Measurements from ENCODE around the gene CLN3. TPM values are rescaled to one million over a fixed set of nuclear protein-coding genes. Genes with fewer than 3 reads are reported as not detected.
"Not testable (repeated sequence)": the region's sequence is repeated elsewhere in the genome, so short reads cannot be mapped to it uniquely, and the experiment has no call there.

CLN3 gene
- total and polyA plus RNA-seq, 2 donors from 2014 or later, result 35.0 to 54.1 TPM

DNA sequence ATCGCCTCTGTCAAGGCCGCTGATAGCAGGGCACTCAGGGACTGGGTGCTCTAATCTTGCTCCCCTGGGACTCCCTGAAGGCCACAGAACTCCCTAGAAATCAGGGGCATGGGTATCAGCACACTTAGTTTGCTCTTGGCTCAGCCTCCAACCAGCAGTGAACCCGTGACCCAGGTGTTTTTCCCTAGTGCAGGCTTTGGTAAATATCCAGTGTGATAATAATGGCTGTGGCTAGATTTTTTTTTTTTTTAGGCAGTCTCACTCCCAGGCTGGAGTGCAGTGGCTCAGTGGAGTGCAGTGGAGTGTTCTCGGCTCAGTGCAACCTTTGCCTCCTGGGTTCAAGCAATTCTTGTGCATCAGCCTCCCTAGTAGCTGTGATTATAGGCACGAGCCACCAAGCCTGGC is 36.6 kb upstream of the CLN3 start:
- DNase-seq, result no peak
- intact Hi-C loops (cut with DNase I), result no loop called here
- Histone ChIP-seq H3K36me3 (ENCODE audit: control insufficient read depth in 2 of 3, insufficient read depth in 3 of 3, low read length in 3 of 3) (no peaks in the 10 kb centered on the region), H3K27me3 (ENCODE audit: control insufficient read depth, insufficient read depth, low read length) (no peaks in the 10 kb centered on the region), H3K4me1 (ENCODE audit: control insufficient read depth in 2 of 3, insufficient read depth in 2 of 3, low read depth in 1 of 3, low read length in 3 of 3) (peaks cover 0 to 7% (median 3%) of the 10 kb centered on the region in 3 donors), H3K4me3 (ENCODE audit: low read length in 3 of 3) (no peak overlapping the region), H3K9me3 (ENCODE audit: control insufficient read depth in 2 of 3, insufficient read depth in 1 of 3, low read length in 3 of 3) (no peaks in the 10 kb centered on the region), H3K27ac (ENCODE audit: low read depth in 2 of 2, low read length in 2 of 2) (peak overlapping the region in 1 of 2 donors; percentile 51), H3K9ac (ENCODE audit: low read length in 3 of 3) (peak overlapping the region in 1 of 3 donors; percentile 7)
- TF ChIP-seq, protein P1, sequence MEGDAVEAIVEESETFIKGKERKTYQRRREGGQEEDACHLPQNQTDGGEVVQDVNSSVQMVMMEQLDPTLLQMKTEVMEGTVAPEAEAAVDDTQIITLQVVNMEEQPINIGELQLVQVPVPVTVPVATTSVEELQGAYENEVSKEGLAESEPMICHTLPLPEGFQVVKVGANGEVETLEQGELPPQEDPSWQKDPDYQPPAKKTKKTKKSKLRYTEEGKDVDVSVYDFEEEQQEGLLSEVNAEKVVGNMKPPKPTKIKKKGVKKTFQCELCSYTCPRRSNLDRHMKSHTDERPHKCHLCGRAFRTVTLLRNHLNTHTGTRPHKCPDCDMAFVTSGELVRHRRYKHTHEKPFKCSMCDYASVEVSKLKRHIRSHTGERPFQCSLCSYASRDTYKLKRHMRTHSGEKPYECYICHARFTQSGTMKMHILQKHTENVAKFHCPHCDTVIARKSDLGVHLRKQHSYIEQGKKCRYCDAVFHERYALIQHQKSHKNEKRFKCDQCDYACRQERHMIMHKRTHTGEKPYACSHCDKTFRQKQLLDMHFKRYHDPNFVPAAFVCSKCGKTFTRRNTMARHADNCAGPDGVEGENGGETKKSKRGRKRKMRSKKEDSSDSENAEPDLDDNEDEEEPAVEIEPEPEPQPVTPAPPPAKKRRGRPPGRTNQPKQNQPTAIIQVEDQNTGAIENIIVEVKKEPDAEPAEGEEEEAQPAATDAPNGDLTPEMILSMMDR (IDR thresholded peaks at IDR 0.05; ENCODE audit: borderline replicate concordance, extremely low read depth, insufficient read depth), result no peak
- no peak for FAIRE-seq

DNA sequence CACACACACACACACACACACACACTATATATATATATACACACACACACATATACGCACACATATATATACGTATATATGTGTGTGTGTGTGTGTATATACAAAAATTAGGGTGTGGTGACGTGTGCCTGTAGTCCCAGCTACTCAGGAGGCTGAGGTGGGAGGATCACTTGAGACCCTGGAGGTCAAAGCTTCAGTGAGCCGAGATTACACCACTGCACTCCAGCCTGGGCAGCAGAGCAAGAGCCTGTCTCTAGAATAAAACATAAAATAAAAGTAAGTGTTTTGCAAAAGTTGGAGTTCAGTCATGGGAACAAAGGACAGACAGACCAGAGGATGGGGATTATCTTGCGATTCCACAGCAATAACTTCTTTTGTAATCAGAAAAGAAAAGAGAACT is 36.1 kb upstream of the CLN3 start:
- Histone ChIP-seq H3K36me3 (ENCODE audit: control insufficient read depth in 2 of 3, insufficient read depth in 3 of 3, low read length in 3 of 3) (no peaks in the 10 kb centered on the region), H3K27me3 (ENCODE audit: control insufficient read depth, insufficient read depth, low read length) (no peaks in the 10 kb centered on the region), H3K27ac (ENCODE audit: low read depth in 2 of 2, low read length in 2 of 2) (peak overlapping the region in 1 of 2 donors; percentile 51), H3K9me3 (ENCODE audit: control insufficient read depth in 2 of 3, insufficient read depth in 1 of 3, low read length in 3 of 3) (no peaks in the 10 kb centered on the region), H3K4me1 (ENCODE audit: control insufficient read depth in 2 of 3, insufficient read depth in 2 of 3, low read depth in 1 of 3, low read length in 3 of 3) (peaks cover 0 to 7% (median 3%) of the 10 kb centered on the region in 3 donors), H3K9ac (ENCODE audit: low read length in 3 of 3) (peak overlapping the region in 1 of 3 donors; percentile 7), H3K4me3 (ENCODE audit: low read length in 3 of 3) (no peak overlapping the region)
- TF ChIP-seq, protein P1 (IDR thresholded peaks at IDR 0.05; ENCODE audit: borderline replicate concordance, extremely low read depth, insufficient read depth), result no peak
- DNase-seq (no peak), FAIRE-seq (no peak)
- intact Hi-C loops (cut with DNase I), result no loop called here

DNA sequence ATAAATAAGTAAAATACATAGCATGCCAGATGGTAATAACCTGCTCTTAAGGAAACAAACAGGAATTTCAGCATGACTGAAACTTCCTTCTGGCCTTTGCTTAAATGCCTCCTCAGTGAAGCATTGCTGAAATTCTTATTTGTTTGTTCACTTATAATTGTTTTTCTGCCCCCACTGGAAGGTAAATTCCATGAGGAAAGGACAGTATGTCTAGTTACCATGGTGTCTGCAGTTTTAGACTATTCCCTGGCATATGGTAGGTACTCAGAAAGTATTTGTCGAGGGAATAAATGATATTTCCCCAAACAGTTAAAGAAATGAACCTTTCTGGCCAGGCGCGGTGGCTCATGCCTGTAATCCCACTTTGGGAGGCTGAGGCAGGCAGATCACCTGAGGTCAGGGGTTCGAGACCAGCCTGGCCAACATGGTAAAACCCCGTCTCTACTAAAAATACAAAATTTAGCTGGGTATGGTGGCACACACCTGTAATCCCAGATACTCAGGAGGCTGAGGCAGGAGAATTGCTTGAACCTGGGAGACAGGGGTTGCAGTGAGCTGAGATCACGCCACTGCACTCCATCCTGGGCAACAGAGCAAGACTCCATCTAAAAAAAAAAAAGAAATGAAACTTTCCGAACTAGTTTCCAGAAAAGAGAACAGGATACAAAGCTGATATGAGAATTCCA is 35.4 kb upstream of the CLN3 start:
- H3K9me3 ChIP-seq (ENCODE audit: control insufficient read depth in 2 of 3, insufficient read depth in 1 of 3, low read length in 3 of 3); H3K36me3 ChIP-seq (ENCODE audit: control insufficient read depth in 2 of 3, insufficient read depth in 3 of 3, low read length in 3 of 3); H3K4me3 ChIP-seq (ENCODE audit: low read length in 3 of 3); DNase-seq; intact Hi-C loops (cut with DNase I); H3K27me3 ChIP-seq (ENCODE audit: control insufficient read depth, insufficient read depth, low read length); H3K4me1 ChIP-seq (ENCODE audit: control insufficient read depth in 2 of 3, insufficient read depth in 2 of 3, low read depth in 1 of 3, low read length in 3 of 3); H3K9ac ChIP-seq (ENCODE audit: low read length in 3 of 3); FAIRE-seq: not testable (repeated sequence)
- H3K27ac ChIP-seq (ENCODE audit: low read depth in 2 of 2, low read length in 2 of 2), result peak overlapping the region in 1 of 2 donors; percentile 12

DNA sequence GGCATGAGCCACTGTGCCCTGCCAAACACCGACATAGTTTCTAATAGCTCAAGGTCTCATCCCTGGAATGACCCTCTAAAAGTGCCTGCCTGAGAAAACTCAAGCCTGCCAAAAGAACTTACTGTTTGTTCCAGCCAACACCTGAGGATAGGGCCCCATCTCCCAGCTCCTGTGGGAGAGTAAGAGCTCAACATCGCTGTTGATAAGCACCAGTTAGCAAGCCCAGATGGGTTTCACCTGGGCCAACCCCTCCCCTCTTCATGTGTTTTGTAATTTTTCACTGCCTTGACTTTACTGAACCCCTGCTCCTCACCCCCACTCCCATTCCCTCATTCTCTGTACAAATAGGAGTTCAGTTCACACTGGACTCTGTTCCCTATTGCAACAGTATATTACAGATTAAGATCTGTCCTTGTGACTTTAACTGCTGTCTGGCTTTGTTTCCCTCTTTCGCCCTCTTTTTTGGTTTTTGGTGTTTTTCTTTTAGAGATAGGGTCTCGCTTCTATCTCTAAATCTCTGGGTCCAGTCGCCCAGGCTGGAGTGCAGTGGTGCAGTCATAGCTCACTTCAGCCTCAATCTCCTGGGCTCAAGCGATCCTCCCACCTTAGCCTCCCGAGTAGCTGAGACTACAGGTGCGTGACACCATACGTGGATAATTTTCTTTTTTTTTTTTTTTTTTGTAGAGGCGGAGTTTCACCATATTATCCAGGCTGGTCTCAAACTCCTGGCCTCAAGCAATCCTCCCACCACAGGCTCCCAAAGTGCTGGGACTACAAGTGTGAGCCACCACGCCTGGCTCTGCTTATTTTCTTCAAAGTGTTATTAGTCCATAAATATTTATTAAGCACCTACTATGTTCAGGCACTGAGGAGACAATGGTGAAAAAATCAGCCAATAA is 34.6 kb upstream of the CLN3 start:
- FAIRE-seq, result no peak
- Histone ChIP-seq H3K4me3 (ENCODE audit: low read length in 3 of 3) (no peak overlapping the region), H3K27me3 (ENCODE audit: control insufficient read depth, insufficient read depth, low read length) (no peaks in the 10 kb centered on the region), H3K27ac (ENCODE audit: low read depth in 2 of 2, low read length in 2 of 2) (peak overlapping the region; percentile 0 to 14), H3K9ac (ENCODE audit: low read length in 3 of 3) (no peak overlapping the region), H3K4me1 (ENCODE audit: control insufficient read depth in 2 of 3, insufficient read depth in 2 of 3, low read depth in 1 of 3, low read length in 3 of 3) (peaks cover 0 to 7% (median 3%) of the 10 kb centered on the region in 3 donors), H3K36me3 (ENCODE audit: control insufficient read depth in 2 of 3, insufficient read depth in 3 of 3, low read length in 3 of 3) (no peaks in the 10 kb centered on the region), H3K9me3 (ENCODE audit: control insufficient read depth in 2 of 3, insufficient read depth in 1 of 3, low read length in 3 of 3) (no peaks in the 10 kb centered on the region)
- TF ChIP-seq, protein P1 (IDR thresholded peaks at IDR 0.05; ENCODE audit: borderline replicate concordance, extremely low read depth, insufficient read depth), result no peak
- DNase-seq, result no peak
- intact Hi-C loops (cut with DNase I), result no loop called here
